LHCN-M2 (cell line): ENCODE data around the gene ZNF280A. TPM values are rescaled to one million over a fixed set of nuclear protein-coding genes. Genes with fewer than 3 reads are reported as not detected.
"Not testable (repeated sequence)": the region's sequence is repeated elsewhere in the genome, so short reads cannot be mapped to it uniquely, and the experiment has no call there.

Experiments used
- DNase-seq: peaks from one replicate; pipeline ENCODE4 v3.0.0-alpha.2; 2012; ENCODE audit warnings: low read depth
- total RNA-seq: library from RNA; depleted of rRNA; stranded (reverse); fragments of >200 nt; gene quantifications from 2 replicates; pipeline ENCODE4 v1.2.3, GENCODE V29; 2014; rRNA removed

Gene ZNF280A
- total RNA-seq, 1 experiment from 2014 or later = not detected

DNA sequence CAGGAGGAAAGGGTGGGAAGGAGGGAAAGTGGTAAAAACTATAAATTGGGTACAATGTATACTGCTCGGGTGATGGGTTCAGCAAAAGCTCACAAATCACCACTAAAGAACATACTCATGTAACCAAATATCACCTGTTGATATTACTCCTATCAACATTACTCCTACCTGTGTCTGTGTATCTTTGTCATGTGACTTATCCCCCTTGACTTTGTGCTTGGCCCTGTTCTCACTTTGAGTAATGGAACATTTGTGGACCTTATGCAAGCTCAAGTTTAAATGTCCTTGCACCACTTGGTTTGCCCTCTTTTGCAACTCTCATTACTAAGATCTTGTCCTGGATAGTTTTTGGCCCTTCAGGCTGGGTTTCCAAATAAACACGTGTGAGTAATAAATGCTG, 50.5 kb downstream of the ZNF280A start:
- DNase-seq = no peak

DNA sequence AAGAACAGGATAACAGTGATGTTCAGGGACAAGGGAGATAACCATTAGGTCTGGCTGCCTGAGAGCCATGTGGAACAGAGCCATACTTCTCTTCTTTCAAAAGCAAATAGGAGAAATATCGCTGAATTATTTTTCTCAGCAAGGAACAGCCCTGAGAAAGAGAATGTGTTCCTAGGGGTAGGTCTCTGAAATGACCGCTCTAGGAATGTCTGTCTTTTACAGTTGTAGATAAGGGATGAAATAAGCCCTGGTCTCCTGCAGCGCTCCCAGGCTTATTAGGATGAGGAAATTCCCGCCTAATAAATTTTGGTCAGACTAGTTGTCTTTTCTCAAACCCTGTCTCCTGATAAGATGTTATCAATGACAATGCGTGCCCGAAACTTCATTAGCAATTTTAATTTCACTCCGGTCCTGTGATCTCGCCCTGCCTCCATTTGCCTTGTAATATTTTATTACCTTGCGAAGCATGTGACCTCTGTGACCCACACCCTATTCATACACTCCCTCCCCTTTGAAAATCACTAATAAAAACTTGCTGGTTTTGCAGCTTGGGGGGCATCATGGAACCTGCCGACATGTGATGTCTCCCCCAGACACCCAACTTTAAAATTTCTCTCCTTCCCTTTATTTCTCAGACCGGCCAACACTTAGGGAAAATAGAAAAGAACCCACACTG, 51.1 kb downstream of the ZNF280A start:
- DNase-seq = not testable (repeated sequence)

DNA sequence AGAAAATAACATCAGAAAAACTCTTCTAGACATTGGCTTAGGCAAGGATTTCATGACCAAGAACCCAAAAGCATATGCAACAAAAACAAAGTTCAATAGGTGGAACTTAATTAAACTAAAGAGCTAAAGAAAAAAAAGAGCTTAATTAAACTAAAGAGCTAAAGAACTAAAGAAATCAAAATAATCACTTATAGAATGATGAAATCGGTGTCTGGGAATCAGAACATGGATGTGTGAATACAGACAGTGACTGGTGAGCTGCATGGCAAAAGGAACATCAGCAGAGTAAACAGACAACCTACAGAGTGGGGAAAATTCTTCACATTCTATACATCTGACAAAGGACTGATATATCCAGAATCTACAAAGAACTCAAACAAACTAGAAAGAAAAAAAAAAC, 53.0 kb downstream of the ZNF280A start:
- DNase-seq = no peak

DNA sequence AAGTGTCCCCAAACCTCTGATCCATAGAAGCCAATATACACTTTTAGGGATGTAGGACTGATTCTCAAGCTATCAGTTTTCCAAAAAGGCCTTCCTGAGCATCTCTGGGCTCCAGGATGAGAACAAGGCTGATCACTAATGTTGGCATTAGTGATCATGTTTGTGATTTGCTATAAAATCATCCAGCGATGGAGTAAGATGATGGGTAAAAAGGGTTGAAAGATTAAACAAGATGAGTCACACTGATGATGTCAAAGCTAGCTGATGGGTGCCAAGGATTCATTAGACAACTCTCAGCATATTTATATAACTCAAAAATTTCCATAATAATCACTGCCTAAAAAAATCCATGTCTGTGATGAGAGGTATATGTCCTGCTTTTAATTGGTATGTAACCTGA, 54.3 kb downstream of the ZNF280A start:
- DNase-seq = no peak

DNA sequence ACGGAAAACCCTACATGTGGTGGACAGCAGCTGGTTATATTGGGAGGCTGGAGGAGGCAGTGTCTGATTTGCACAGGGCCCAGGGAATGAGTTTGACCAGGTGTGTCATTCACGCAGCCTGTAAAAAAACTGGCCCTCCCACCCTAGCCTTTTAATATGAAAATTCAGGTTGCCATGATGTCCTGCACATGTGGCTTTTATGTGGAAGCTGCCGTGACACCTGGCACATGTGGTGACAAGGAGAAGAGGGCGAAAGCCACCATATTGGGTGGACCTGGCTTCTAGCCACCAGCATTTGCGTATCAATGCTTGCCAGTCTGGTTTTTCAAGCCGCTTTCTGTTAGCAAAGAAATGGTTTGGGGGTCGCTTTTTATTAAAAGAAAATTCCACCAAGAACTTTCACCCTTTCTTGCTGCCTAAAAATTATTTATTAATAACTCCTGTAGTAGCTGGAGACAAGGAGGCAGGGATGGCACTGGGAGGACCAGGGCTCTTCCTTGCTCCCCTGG, 54.9 kb downstream of the ZNF280A start:
- DNase-seq = no peak

DNA sequence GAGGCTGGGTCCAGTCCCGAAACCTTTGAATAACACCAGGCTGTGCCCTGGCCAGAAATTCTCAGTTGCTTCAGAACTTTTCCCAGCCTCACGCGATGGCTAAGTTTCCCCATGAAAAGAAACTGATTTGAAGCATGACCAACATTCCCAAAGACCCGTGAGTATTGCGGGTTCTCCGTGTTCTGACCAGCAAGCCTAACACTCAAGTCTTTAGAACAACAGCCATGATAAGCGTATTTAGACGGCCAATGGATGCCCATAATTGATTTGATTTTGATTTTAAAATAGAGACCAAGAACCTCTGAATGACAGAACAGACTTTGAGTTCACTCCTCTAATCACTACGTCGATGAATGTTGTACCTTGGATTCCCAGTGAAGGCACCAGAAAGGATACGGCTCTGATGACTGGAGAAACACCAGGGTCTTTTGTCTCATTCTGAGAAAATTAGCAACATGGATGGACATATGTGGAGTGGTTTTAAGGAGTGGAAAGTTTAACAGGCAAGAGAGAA, 55.5 kb downstream of the ZNF280A start:
- no peak for DNase-seq

DNA sequence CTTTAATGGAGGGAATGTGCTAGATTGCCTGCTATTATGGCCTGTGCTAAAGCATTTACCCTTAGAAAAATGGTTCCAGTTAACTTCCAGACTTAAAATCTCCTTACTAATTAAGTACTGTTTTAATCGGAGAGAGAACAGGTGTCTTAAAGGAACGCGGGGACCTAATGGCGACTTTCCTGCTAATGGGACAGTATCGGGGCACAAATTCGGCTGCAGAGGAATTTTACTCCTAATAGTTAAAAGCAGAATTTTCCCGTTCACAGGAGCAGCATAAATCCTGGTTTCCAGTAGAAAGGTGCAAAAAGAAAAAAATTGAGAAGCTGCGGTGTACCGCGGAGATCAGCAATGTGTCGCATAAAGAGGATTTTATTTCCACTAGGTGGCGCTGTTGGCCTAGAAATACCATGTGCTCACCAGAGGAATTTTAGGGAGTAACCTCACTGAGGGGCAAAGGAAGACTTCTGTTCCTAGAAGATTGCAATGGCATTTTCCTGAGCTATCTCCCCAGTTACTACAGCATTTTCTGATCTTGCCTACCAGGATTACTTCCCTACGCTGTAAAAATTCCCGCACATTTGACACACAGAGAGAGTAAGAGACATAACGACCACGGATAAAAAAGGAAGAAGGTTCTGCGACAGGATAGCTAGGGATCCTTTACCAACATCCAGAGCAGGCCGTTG, 56.1 kb downstream of the ZNF280A start:
- peak; percentile 61 for DNase-seq

Other genes starting within 250 kb of the ZNF280A start
- gene ZNF280B, start 11.5 kb downstream of the ZNF280A start, total RNA-seq = 1.5 and 2.3 TPM in 2 replicates
- not detected in 2 replicates for gene PRAME, start 39.0 kb upstream of the ZNF280A start, total RNA-seq
- gene GGTLC2, start 124.3 kb upstream of the ZNF280A start, total RNA-seq = not detected in 2 replicates